SH-SY5Y (cell line): ENCODE results near the gene EXOSC7.

Experiments used
- GATA2 ChIP-seq: IDR thresholded peaks from 2 replicates; pipeline ENCODE4 v1.6.1; 2011; ENCODE audit warnings: mild to moderate bottlenecking, low read depth, low read length
- GATA3 ChIP-seq: IDR thresholded peaks from 2 replicates; pipeline ENCODE4 v1.6.1; 2011; ENCODE audit warnings: low read depth, mild to moderate bottlenecking, low read length, moderate library complexity

DNA sequence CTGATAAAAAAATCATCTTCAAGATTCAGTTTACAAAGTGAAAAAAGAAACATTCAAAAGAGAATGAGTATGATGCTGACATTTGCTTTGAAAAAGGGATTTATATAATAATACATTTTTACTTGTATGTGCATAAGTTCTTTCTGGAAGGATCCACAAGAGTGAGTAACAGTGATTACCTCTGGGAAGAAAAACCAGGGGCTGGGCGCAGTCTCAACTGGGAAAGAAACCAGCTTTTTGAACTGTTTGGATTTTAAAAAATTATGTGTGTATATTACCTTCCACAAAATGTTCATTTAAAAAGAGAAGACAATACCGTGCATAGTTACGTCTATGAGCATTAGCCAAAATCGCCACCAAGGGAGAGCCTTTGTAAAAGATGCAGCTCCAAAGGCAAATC, 51.4 kb downstream of the EXOSC7 start:
- TF ChIP-seq GATA2, result no peak
- no peak for TF ChIP-seq GATA3
